ENCODE results near the gene MCRIP1. TPM values are rescaled to one million over a fixed set of nuclear protein-coding genes. Genes with fewer than 3 reads are reported as not detected.

Gene MCRIP1
- total RNA-seq, 2 experiments from 2014 or later, result 55.1 to 56.5 TPM

- no peak for TF ChIP-seq CTCF (IDR thresholded peaks at IDR 0.05)
- peaks cover 36% of the 10 kb centered on the region for H3K4me1 Mint-ChIP-seq (ENCODE audit: low read depth)
- POLR2A ChIA-PET, result interaction anchor here (0.6 to 7.3 kb wide), 25 partner anchors 9 to 206 kb away, joined by 3 to 73 read pairs (median 5); partner anchors contain the start of genes ALYREF, ANAPC11, DUS1L and MAFG
- DNase-seq, result peak; percentile 96
- no peak for ATAC-seq
- H3K27ac Mint-ChIP-seq, result peak overlapping the region; percentile 94
- intact Hi-C loops (cut with micrococcal nuclease), result no loop called here
- peaks cover 26% of the 10 kb centered on the region for H3K36me3 Mint-ChIP-seq (ENCODE audit: low read depth)
- H3K27me3 Mint-ChIP-seq, result no peaks in the 10 kb centered on the region
- H3K9me3 Mint-ChIP-seq, result no peaks in the 10 kb centered on the region
- peak overlapping the region; percentile 84 for H3K4me3 Mint-ChIP-seq
- CTCF ChIA-PET, result interaction anchor here (1.0 to 1.4 kb wide), 2 partner anchors 46 to 133 kb away, joined by 3 to 4 read pairs; no protein-coding TSS in a partner anchor
Measured at GRCh38 chr17:81871387-81872230, 38.5 kb upstream of the MCRIP1 start.

GRCh38 chr17:81870981-81871386 is 37.9 kb upstream of the MCRIP1 start, which contains the start of gene ARHGDIA:
TSS of gene ARHGDIA (minus strand) at chr17:81871337. CDS start at chr17:81869930, 1,407 bp downstream.
- Mint-ChIP-seq H3K4me1 (ENCODE audit: low read depth) (peaks cover 39% of the 10 kb centered on the region), H3K27me3 (no peaks in the 10 kb centered on the region), H3K4me3 (peak within 1 kb of the TSS; percentile 88), H3K36me3 (ENCODE audit: low read depth) (peaks cover 27% of the 10 kb centered on the region), H3K9me3 (no peaks in the 10 kb centered on the region), H3K27ac (peak within 1 kb of the TSS; percentile 94)
- POLR2A ChIA-PET, result interaction anchor here (0.6 to 7.3 kb wide), 16 partner anchors 11 to 206 kb away, joined by 3 to 73 read pairs (median 5); partner anchors contain the start of genes ALYREF, ANAPC11, DCXR and DUS1L
- peak; percentile 50 for ATAC-seq
- CTCF ChIA-PET, result interaction anchor here (1.0 to 2.2 kb wide), 4 partner anchors 9 to 167 kb away, joined by 3 to 10 read pairs (median 4); no protein-coding TSS in a partner anchor
- no peak for DNase-seq
- no peak for TF ChIP-seq CTCF (IDR thresholded peaks at IDR 0.05)
- intact Hi-C loops (cut with micrococcal nuclease), result no loop called here

GRCh38 chr17:81870131-81870980 is 37.3 kb upstream of the MCRIP1 start:
- Mint-ChIP-seq H3K36me3 (ENCODE audit: low read depth) (peaks cover 31% of the 10 kb centered on the region), H3K4me3 (peak overlapping the region; percentile 88), H3K4me1 (ENCODE audit: low read depth) (peaks cover 41% of the 10 kb centered on the region), H3K9me3 (no peaks in the 10 kb centered on the region), H3K27me3 (no peaks in the 10 kb centered on the region), H3K27ac (peak overlapping the region; percentile 92)
- no peak for TF ChIP-seq CTCF (IDR thresholded peaks at IDR 0.05)
- POLR2A ChIA-PET, result interaction anchor here (0.6 to 7.3 kb wide), 24 partner anchors 10 to 336 kb away, joined by 3 to 73 read pairs (median 5); partner anchors contain the start of genes ALYREF, ANAPC11, CCDC137 and DCXR
- CTCF ChIA-PET, result interaction anchor here (0.8 to 2.2 kb wide), 15 partner anchors 9 to 235 kb away, joined by 3 to 13 read pairs (median 4); partner anchors contain the start of genes CENPX, LRRC45 and PPP1R27
- ATAC-seq (peak; percentile 27), DNase-seq (peak; percentile 74)
- intact Hi-C loops (cut with micrococcal nuclease), result no loop called here

GRCh38 chr17:81869221-81870130 is 36.4 kb upstream of the MCRIP1 start:
- intact Hi-C loops (cut with micrococcal nuclease), result no loop called here
- peak overlapping the region; percentile 88 for H3K4me3 Mint-ChIP-seq

More at GRCh38 chr17:81869221-81870130, 36.4 kb upstream of the MCRIP1 start:
- Mint-ChIP-seq H3K36me3 (ENCODE audit: low read depth) (peaks cover 34% of the 10 kb centered on the region), H3K27ac (peak overlapping the region; percentile 92), H3K4me1 (ENCODE audit: low read depth) (peaks cover 40% of the 10 kb centered on the region), H3K27me3 (no peaks in the 10 kb centered on the region), H3K9me3 (no peaks in the 10 kb centered on the region)
- ChIA-PET CTCF (interaction anchor here (0.8 to 2.2 kb wide), 17 partner anchors 8 to 235 kb away, joined by 3 to 13 read pairs (median 4); partner anchors contain the start of genes ARL16, CENPX, HGS and LRRC45), POLR2A (interaction anchor here (0.7 to 7.3 kb wide), 19 partner anchors 9 to 336 kb away, joined by 3 to 73 read pairs (median 5); partner anchors contain the start of genes ALYREF, ANAPC11, CCDC137 and DCXR)
- peak; percentile 19 for ATAC-seq
- peak; percentile 100 for TF ChIP-seq CTCF (IDR thresholded peaks at IDR 0.05)
- DNase-seq, result peak; percentile 59

Data from activated CD8-positive, alpha-beta T cell treated with anti-CD3 and anti-CD28 coated beads for 36 hours (primary cell).